Caco-2 (cell line): ENCODE measurements around the gene DGKE. TPM values are rescaled to one million over a fixed set of nuclear protein-coding genes. Genes with fewer than 3 reads are reported as not detected.

Source experiments
- BruUV-seq: library from RNA; stranded (reverse); fragments of 400-500 nt; replicated peaks from 2 replicates; lab custom pipeline; 2021; lab: Mats Ljungman, UMichigan
- CTCF ChIA-PET: fragments of 300-600 bp; sonication (Branson Sonifier 250); formaldehyde crosslinking; loops from one replicate; lab custom pipeline; 2022; ENCODE audit warnings: antibody characterized with exemption; lab: Charles Lee
- POLR2A ChIA-PET: fragments of 300-600 bp; sonication (Branson Sonifier 250); formaldehyde crosslinking; loops from one replicate; lab custom pipeline; 2022; ENCODE audit warnings: antibody characterized with exemption; lab: Charles Lee
- DNase-seq, 2 experiments: peaks; one replicate each; pipeline versions ENCODE4 v3.0.0 to v3.0.0-alpha.2; 2020 to 2022
- H3K27me3 ChIP-seq: replicated peaks from 2 replicates; pipeline ENCODE4 v1.6.0; 2011; ENCODE audit warnings: low read length; ENCODE audit not compliant: control insufficient read depth, insufficient read depth
- H3K36me3 ChIP-seq: 2 replicates; pipeline ENCODE4 v1.5.1; 2011; ENCODE audit warnings: low read length; ENCODE audit not compliant: control insufficient read depth, insufficient read depth
- H3K4me1 ChIP-seq: fragments of 250-450 bp; sonication (Bioruptor Pico); 2 replicates; pipeline ENCODE4 v1.5.1; 2020; ENCODE audit warnings: mild to moderate bottlenecking
- H3K4me3 ChIP-seq: 2 replicates; pipeline ENCODE4 v1.5.1; 2011; ENCODE audit warnings: low read depth, mild to moderate bottlenecking, control low read depth, low read length
- H3K9me3 ChIP-seq: fragments of 250-450 bp; sonication (Bioruptor Pico); 2 replicates; pipeline ENCODE4 v1.5.1; 2020; ENCODE audit warnings: mild to moderate bottlenecking, moderate library complexity
- H3K27ac Mint-ChIP-seq: one replicate; pipeline ENCODE4 v1.8.0; 2022; ENCODE audit warnings: mixed read lengths; ENCODE audit not compliant: unreplicated experiment
- H3K27me3 Mint-ChIP-seq: one replicate; pipeline ENCODE4 v1.8.0; 2022; ENCODE audit warnings: mixed read lengths; ENCODE audit not compliant: insufficient read depth, unreplicated experiment
- H3K36me3 Mint-ChIP-seq: one replicate; pipeline ENCODE4 v1.8.0; 2022; ENCODE audit warnings: mild to moderate bottlenecking, mixed read lengths; ENCODE audit not compliant: insufficient read depth, unreplicated experiment
- H3K4me1 Mint-ChIP-seq: one replicate; pipeline ENCODE4 v1.8.0; 2022; ENCODE audit warnings: low read depth, mixed read lengths; ENCODE audit not compliant: unreplicated experiment
- H3K4me3 Mint-ChIP-seq: one replicate; pipeline ENCODE4 v1.8.0; 2022; ENCODE audit warnings: mild to moderate bottlenecking, moderate library complexity, mixed read lengths; ENCODE audit not compliant: unreplicated experiment
- H3K9me3 Mint-ChIP-seq: one replicate; pipeline ENCODE4 v1.8.0; 2022; ENCODE audit warnings: mixed read lengths; ENCODE audit not compliant: unreplicated experiment
- CTCF ChIP-seq, 2 experiments: fragments of 200-600 bp in 1 of 2; IDR thresholded peaks; 1 replicate in 1 of 2; 2 replicates in 1 of 2; pipeline versions ENCODE4 v1.5.1 to v1.8.0; 2011 to 2022; ENCODE audit warnings: antibody characterized with exemption in 1 of 2, control low read depth in 1 of 2, inconsistent platforms in 1 of 2, low read depth in 1 of 2, low read length in 1 of 2, mild to moderate bottlenecking in 1 of 2, moderate library complexity in 1 of 2; ENCODE audit not compliant: insufficient read depth in 1 of 2, severe bottlenecking in 1 of 2, unreplicated experiment in 1 of 2
- intact Hi-C: fragments of 100-400 bp; cut with micrococcal nuclease; formaldehyde crosslinking; loops from one replicate; pipeline ENCODE4 v1.10.0; 2022; ENCODE audit not compliant: unreplicated experiment
- total RNA-seq: library from RNA; stranded (reverse); gene quantifications from 2 replicates; pipeline ENCODE4 v1.2.3, GENCODE V29; 2022

Gene DGKE
- total RNA-seq, 1 experiment from 2014 or later: 15.5 TPM

- H3K4me3 Mint-ChIP-seq: no peak overlapping the region
- intact Hi-C loops: no loop called here
- CTCF ChIA-PET: no interaction called here
Measured at GRCh38 chr17:56793957-56794356, 40.0 kb upstream of the DGKE start.

GRCh38 chr17:56795221-56795865 is 38.6 kb upstream of the DGKE start:
- DNase-seq: no peak
- H3K4me3 ChIP-seq: no peak overlapping the region
- BruUV-seq: no TSS peak
- H3K4me1 Mint-ChIP-seq: no peaks in the 10 kb centered on the region
- no peak overlapping the region for H3K4me3 Mint-ChIP-seq
- H3K9me3 ChIP-seq: no peaks in the 10 kb centered on the region
- no peaks in the 10 kb centered on the region for H3K4me1 ChIP-seq
- ChIA-PET POLR2A (no interaction called here), CTCF (no interaction called here)
- intact Hi-C loops: no loop called here
- H3K27ac Mint-ChIP-seq: no peak overlapping the region
- no peaks in the 10 kb centered on the region for H3K36me3 ChIP-seq
- H3K36me3 Mint-ChIP-seq: peaks cover 6% of the 10 kb centered on the region
- peaks cover 20% of the 10 kb centered on the region for H3K27me3 Mint-ChIP-seq
- no peaks in the 10 kb centered on the region for H3K27me3 ChIP-seq
- TF ChIP-seq CTCF (IDR thresholded peaks at IDR 0.05; ENCODE audit: insufficient read depth in 1 of 2, low read depth in 1 of 2, low read length in 1 of 2, severe bottlenecking in 1 of 2, unreplicated experiment in 1 of 2): no peak
- H3K9me3 Mint-ChIP-seq: peaks cover 15% of the 10 kb centered on the region

More at GRCh38 chr17:56793957-56794356, 40.0 kb upstream of the DGKE start:
- Histone ChIP-seq H3K4me1 (no peaks in the 10 kb centered on the region), H3K9me3 (no peaks in the 10 kb centered on the region), H3K4me3 (no peak overlapping the region), H3K27me3 (no peaks in the 10 kb centered on the region), H3K36me3 (no peaks in the 10 kb centered on the region)
- no peak overlapping the region for H3K27ac Mint-ChIP-seq
- DNase-seq: no peak
- H3K27me3 Mint-ChIP-seq: peaks cover 18% of the 10 kb centered on the region
- no peak for TF ChIP-seq CTCF (IDR thresholded peaks at IDR 0.05; ENCODE audit: insufficient read depth in 1 of 2, low read depth in 1 of 2, low read length in 1 of 2, severe bottlenecking in 1 of 2, unreplicated experiment in 1 of 2)
- peaks cover 6% of the 10 kb centered on the region for H3K36me3 Mint-ChIP-seq
- POLR2A ChIA-PET: no interaction called here
- no peaks in the 10 kb centered on the region for H3K4me1 Mint-ChIP-seq
- peaks cover 15% of the 10 kb centered on the region for H3K9me3 Mint-ChIP-seq
- no TSS peak for BruUV-seq

GRCh38 chr17:56796536-56796935 is 37.4 kb upstream of the DGKE start:
- Mint-ChIP-seq H3K27ac (no peak overlapping the region), H3K27me3 (peaks cover 19% of the 10 kb centered on the region), H3K4me3 (no peak overlapping the region), H3K36me3 (peaks cover 6% of the 10 kb centered on the region), H3K4me1 (no peaks in the 10 kb centered on the region), H3K9me3 (peaks cover 15% of the 10 kb centered on the region)
- Histone ChIP-seq H3K27me3 (no peaks in the 10 kb centered on the region), H3K4me1 (no peaks in the 10 kb centered on the region), H3K4me3 (no peak overlapping the region), H3K9me3 (no peaks in the 10 kb centered on the region), H3K36me3 (no peaks in the 10 kb centered on the region)
- no TSS peak for BruUV-seq
- no peak for TF ChIP-seq CTCF (IDR thresholded peaks at IDR 0.05; ENCODE audit: insufficient read depth in 1 of 2, low read depth in 1 of 2, low read length in 1 of 2, severe bottlenecking in 1 of 2, unreplicated experiment in 1 of 2)
- CTCF ChIA-PET: interaction anchor here (0.5 kb wide), 1 partner anchor 16 kb away, joined by 3 read pairs; no protein-coding TSS in a partner anchor
- POLR2A ChIA-PET: no interaction called here
- intact Hi-C loops: no loop called here
- DNase-seq: no peak
